ENCODE results near the gene TYMP.
"Not testable (repeated sequence)": the region's sequence is repeated elsewhere in the genome, so short reads cannot be mapped to it uniquely, and the experiment has no call there.

The TYMP gene

GRCh38 chr22:50523806-50524675, 5.8 kb downstream of the TYMP start:
- DNase-seq: no peak

- no peak for DNase-seq
Observed at GRCh38 chr22:50523458-50523805, 6.4 kb downstream of the TYMP start.

GRCh38 chr22:50522806-50523438, 6.9 kb downstream of the TYMP start:
- no peak for DNase-seq

GRCh38 chr22:50522208-50522805, 7.5 kb downstream of the TYMP start:
- DNase-seq: no peak

- DNase-seq: no peak
Observed at GRCh38 chr22:50521710-50522109, 8.1 kb downstream of the TYMP start.

GRCh38 chr22:50520826-50521453, 8.9 kb downstream of the TYMP start:
- no peak for DNase-seq

- not testable (repeated sequence) for DNase-seq
Observed at GRCh38 chr22:50520184-50520583, 9.6 kb downstream of the TYMP start.

GRCh38 chr22:50519151-50519550, 10.7 kb downstream of the TYMP start:
- no peak for DNase-seq

- DNase-seq: no peak
Observed at GRCh38 chr22:50518606-50519005, 11.2 kb downstream of the TYMP start.

GRCh38 chr22:50517495-50518260, 12.1 kb downstream of the TYMP start:
- no peak for DNase-seq

- DNase-seq: no peak
Observed at GRCh38 chr22:50516891-50517290, 12.9 kb downstream of the TYMP start.

GRCh38 chr22:50516068-50516467, 13.7 kb downstream of the TYMP start:
- DNase-seq: no peak

- no peak for DNase-seq
Observed at GRCh38 chr22:50513175-50513574, 16.6 kb downstream of the TYMP start.

GRCh38 chr22:50508897-50509296, 20.9 kb downstream of the TYMP start:
- no peak for DNase-seq

- DNase-seq: peak in 1 of 2 donors; percentile 99
Observed at GRCh38 chr22:50507991-50508884, 21.6 kb downstream of the TYMP start, which contains the start of gene NCAPH2. Gene NCAPH2 (plus strand): TSS chr22:50508224. CDS start chr22:50508338, 114 bp downstream.

GRCh38 chr22:50507421-50507990, 22.3 kb downstream of the TYMP start, which contains the start of gene LMF2:
Gene LMF2 (minus strand): TSS chr22:50507702. CDS start chr22:50507675, 27 bp downstream.
- peak; percentile 94 to 97 for DNase-seq

- no peak for DNase-seq
Observed at GRCh38 chr22:50506611-50507420, 23.0 kb downstream of the TYMP start.

GRCh38 chr22:50505776-50506610, 23.8 kb downstream of the TYMP start:
- DNase-seq: no peak

GRCh38 chr22:50505276-50505775, 24.5 kb downstream of the TYMP start:
- DNase-seq: no peak

Measured in activated CD4-positive, alpha-beta T cell treated with anti-CD3 and anti-CD28 coated beads for 4 hours (primary cell).